Astrocyte (in vitro differentiated cells and primary cell): Measurements from ENCODE around the gene DDTL. TPM values are rescaled to one million over a fixed set of nuclear protein-coding genes. Genes with fewer than 3 reads are reported as not detected.
A peak's percentile ranks its signal among the peaks of the same experiment; 100 is the strongest.
"Not testable (repeated sequence)": the region's sequence is repeated elsewhere in the genome, so short reads cannot be mapped to it uniquely, and the experiment has no call there.

ENCODE experiments used
- DNase-seq: peaks from one replicate; pipeline ENCODE4 v3.0.0-alpha.2; 2010; ENCODE audit warnings: low read depth
- FAIRE-seq: peaks from 2 replicates; lab custom pipeline; 2011; peaks lifted over from hg19 to GRCh38; lab: Jason Lieb, UNC
- H2AFZ ChIP-seq: 2 replicates; pipeline ENCODE4 v1.6.0; 2012; ENCODE audit warnings: low read depth, low read length, inconsistent platforms
- H3K27ac ChIP-seq: 2 replicates; pipeline ENCODE4 v1.5.1; 2011; ENCODE audit warnings: low read depth, low read length, inconsistent platforms
- H3K27me3 ChIP-seq: 2 replicates; pipeline ENCODE4 v1.6.0; 2011; ENCODE audit warnings: low read length, inconsistent platforms; ENCODE audit not compliant: insufficient read depth
- H3K36me3 ChIP-seq: 2 replicates; pipeline ENCODE4 v1.5.1; 2011; ENCODE audit warnings: low read length, inconsistent platforms; ENCODE audit not compliant: insufficient read depth
- H3K4me1 ChIP-seq: 2 replicates; pipeline ENCODE4 v1.5.1; 2011; ENCODE audit warnings: low read length, inconsistent platforms; ENCODE audit not compliant: insufficient read depth
- H3K4me2 ChIP-seq: 2 replicates; pipeline ENCODE4 v1.6.0; 2012; ENCODE audit warnings: low read length, inconsistent platforms
- H3K4me3 ChIP-seq: 2 replicates; pipeline ENCODE4 v1.5.1; 2011; ENCODE audit warnings: low read depth, mild to moderate bottlenecking, low read length, inconsistent platforms; ENCODE audit not compliant: insufficient read depth
- H3K79me2 ChIP-seq: 2 replicates; pipeline ENCODE4 v1.6.0; 2012; ENCODE audit warnings: mild to moderate bottlenecking, low read length, inconsistent platforms; ENCODE audit not compliant: insufficient read depth
- H3K9ac ChIP-seq: 2 replicates; pipeline ENCODE4 v1.6.0; 2012; ENCODE audit warnings: mild to moderate bottlenecking, low read length, inconsistent platforms
- H3K9me3 ChIP-seq: 2 replicates; pipeline ENCODE4 v1.5.1; 2012; ENCODE audit warnings: low read depth, mild to moderate bottlenecking, low read length, inconsistent platforms; ENCODE audit not compliant: insufficient read depth
- H4K20me1 ChIP-seq: 2 replicates; pipeline ENCODE4 v1.6.0; 2012; ENCODE audit warnings: low read length, inconsistent platforms; ENCODE audit not compliant: insufficient read depth
- H3K27ac Mint-ChIP-seq: one replicate; pipeline ENCODE4 v1.8.0; 2021; ENCODE audit warnings: mild to moderate bottlenecking, mixed read lengths; ENCODE audit not compliant: unreplicated experiment
- H3K27me3 Mint-ChIP-seq: one replicate; pipeline ENCODE4 v1.8.0; 2021; ENCODE audit warnings: low read depth, mixed read lengths; ENCODE audit not compliant: unreplicated experiment
- H3K36me3 Mint-ChIP-seq: one replicate; pipeline ENCODE4 v1.8.0; 2021; ENCODE audit warnings: low read depth, mixed read lengths; ENCODE audit not compliant: unreplicated experiment
- H3K4me1 Mint-ChIP-seq: one replicate; pipeline ENCODE4 v1.8.0; 2021; ENCODE audit warnings: low read depth, mixed read lengths; ENCODE audit not compliant: unreplicated experiment
- H3K4me3 Mint-ChIP-seq: one replicate; pipeline ENCODE4 v1.8.0; 2021; ENCODE audit warnings: mild to moderate bottlenecking, moderate library complexity, mixed read lengths; ENCODE audit not compliant: unreplicated experiment
- H3K9me3 Mint-ChIP-seq: one replicate; pipeline ENCODE4 v1.8.0; 2021; ENCODE audit warnings: mild to moderate bottlenecking, mixed read lengths; ENCODE audit not compliant: unreplicated experiment
- CTCF ChIP-seq: IDR thresholded peaks from 2 replicates; pipeline ENCODE4 v1.5.1; 2011; ENCODE audit warnings: low read depth, mild to moderate bottlenecking, inconsistent platforms, low read length, moderate library complexity; ENCODE audit not compliant: insufficient read depth
- total RNA-seq: library from RNA; stranded (reverse); gene quantifications from 2 replicates; pipeline ENCODE4 v1.2.1, GENCODE V29; 2021

Gene DDTL
- total RNA-seq, 1 donor from 2014 or later: 0.75 TPM

GRCh38 chr22:23956301-23956900 is 10.3 kb upstream of the DDTL start:
- H3K9me3 ChIP-seq, H3K9ac ChIP-seq, H3K4me3 ChIP-seq, H3K27me3 ChIP-seq, H3K4me1 ChIP-seq, H3K79me2 ChIP-seq, H4K20me1 ChIP-seq, H3K36me3 ChIP-seq, H3K27ac Mint-ChIP-seq, H3K4me1 Mint-ChIP-seq, H3K27ac ChIP-seq, H3K9me3 Mint-ChIP-seq, H3K36me3 Mint-ChIP-seq, H2AFZ ChIP-seq, H3K4me3 Mint-ChIP-seq: not testable (repeated sequence)
- FAIRE-seq (peak; percentile 63), DNase-seq (peak; percentile 17)
- H3K27me3 Mint-ChIP-seq: peaks cover 12% of the 10 kb centered on the region
- H3K4me2 ChIP-seq: peak overlapping the region; percentile 59
- peak; percentile 69 for TF ChIP-seq CTCF

- H3K27ac ChIP-seq, H3K27ac Mint-ChIP-seq, H3K79me2 ChIP-seq, FAIRE-seq, H3K9ac ChIP-seq, H3K27me3 Mint-ChIP-seq, H2AFZ ChIP-seq, H3K4me1 Mint-ChIP-seq, H3K4me3 Mint-ChIP-seq, H4K20me1 ChIP-seq, H3K4me1 ChIP-seq, H3K9me3 ChIP-seq, H3K36me3 ChIP-seq, H3K36me3 Mint-ChIP-seq, H3K4me3 ChIP-seq, H3K27me3 ChIP-seq, H3K9me3 Mint-ChIP-seq, DNase-seq: not testable (repeated sequence)
- H3K4me2 ChIP-seq: peak within 1 kb of the TSS; percentile 57
Measured at GRCh38 chr22:23961084-23961771, 5.5 kb upstream of the DDTL start, which contains the start of gene GSTT2B. Gene GSTT2B (minus strand): TSS chr22:23961195. CDS start chr22:23961131, 64 bp downstream.

GRCh38 chr22:23966094-23966493 is 594 bp upstream of the DDTL start:
- H3K27me3 ChIP-seq, H3K27ac ChIP-seq, DNase-seq, H3K27ac Mint-ChIP-seq, H3K4me2 ChIP-seq, H3K27me3 Mint-ChIP-seq, H3K9me3 Mint-ChIP-seq, H3K4me1 Mint-ChIP-seq, H2AFZ ChIP-seq, H3K9me3 ChIP-seq, H3K9ac ChIP-seq, H3K4me3 Mint-ChIP-seq, FAIRE-seq, H3K4me1 ChIP-seq, H3K36me3 Mint-ChIP-seq, H3K4me3 ChIP-seq: not testable (repeated sequence)
- H4K20me1 ChIP-seq: peaks cover 10% of the 10 kb centered on the region
- H3K79me2 ChIP-seq: peaks cover 11% of the 10 kb centered on the region
- H3K36me3 ChIP-seq: peaks cover 13% of the 10 kb centered on the region
